ENCODE measurements around the gene VPS45. TPM values are rescaled to one million over a fixed set of nuclear protein-coding genes. Genes with fewer than 3 reads are reported as not detected.

Gene VPS45
- total RNA-seq, 1 donor from 2014 or later: 64.1 TPM

- DNase-seq (ENCODE audit: low read depth): peak; percentile 57
These were observed 119.4 kb downstream of the VPS45 start for GRCh38 chr1:150186789-150187559.

- DNase-seq (ENCODE audit: low read depth): no peak
These were observed 120.0 kb downstream of the VPS45 start for GRCh38 chr1:150187560-150187931.

GRCh38 chr1:150192012-150192411, 124.4 kb downstream of the VPS45 start:
- peak; percentile 82 for DNase-seq (ENCODE audit: low read depth)

GRCh38 chr1:150194381-150195031, 126.9 kb downstream of the VPS45 start:
- DNase-seq (ENCODE audit: low read depth): peak; percentile 19

Other genes with a start within 250 kb of the VPS45 start
- 12.5 and 20.2 TPM in 2 replicates for gene BOLA1, start 168.2 kb upstream of the VPS45 start, total RNA-seq
- gene SV2A, start 149.9 kb upstream of the VPS45 start, total RNA-seq: 3.0 and 4.0 TPM in 2 replicates
- 11.0 and 11.8 TPM in 2 replicates for gene SF3B4, start 140.0 kb upstream of the VPS45 start, total RNA-seq
- 2.3 and 2.4 TPM in 2 replicates for gene MTMR11, start 130.9 kb upstream of the VPS45 start, total RNA-seq
- gene OTUD7B, start 57.0 kb upstream of the VPS45 start, total RNA-seq: 13.4 and 14.9 TPM in 2 replicates
- gene PLEKHO1, start 82.1 kb downstream of the VPS45 start, total RNA-seq: 71.9 and 105 TPM in 2 replicates
- 14.9 and 17.9 TPM in 2 replicates for gene ANP32E, start 168.3 kb downstream of the VPS45 start, total RNA-seq
- not detected in 2 replicates for gene CA14, start 190.0 kb downstream of the VPS45 start, total RNA-seq
- 77.3 and 93.7 TPM in 2 replicates for gene APH1A, start 201.2 kb downstream of the VPS45 start, total RNA-seq
- gene C1orf54, start 205.0 kb downstream of the VPS45 start, total RNA-seq: 3.2 and 3.7 TPM in 2 replicates
- 2.0 and 2.5 TPM in 2 replicates for gene CIART, start 214.8 kb downstream of the VPS45 start, total RNA-seq
- 50.8 and 56.9 TPM in 2 replicates for gene MRPS21, start 226.1 kb downstream of the VPS45 start, total RNA-seq